Endothelial cell of umbilical vein (primary cell): ENCODE measurements around the gene WDR48. TPM values are rescaled to one million over a fixed set of nuclear protein-coding genes. Genes with fewer than 3 reads are reported as not detected.
A peak's percentile ranks its signal among the peaks of the same experiment; 100 is the strongest.

Source experiments
- BruUV-seq: library from RNA; stranded (reverse); fragments of 400-500 nt; replicated peaks from 2 replicates; lab custom pipeline; 2021; lab: Mats Ljungman, UMichigan
- CTCF ChIA-PET: fragments of 300-600, 350-600 bp; sonication (Branson Sonifier 250); formaldehyde crosslinking; loops from one replicate; lab custom pipeline; 2021; ENCODE audit warnings: antibody characterized with exemption, inconsistent platforms; lab: Charles Lee
- POLR2A ChIA-PET: fragments of 300-600, 350-600 bp; sonication (Branson Sonifier 250); formaldehyde crosslinking; loops from one replicate; lab custom pipeline; 2021; ENCODE audit warnings: antibody characterized with exemption, inconsistent platforms; lab: Charles Lee
- DNase-seq: peaks from one replicate; pipeline ENCODE4 v3.0.0-alpha.2; 2011; ENCODE audit warnings: low read depth, low spot score
- FAIRE-seq: peaks from 2 replicates; lab custom pipeline; 2011; peaks lifted over from hg19 to GRCh38; lab: Jason Lieb, UNC
- H2AFZ ChIP-seq: 2 replicates; pipeline ENCODE4 v1.6.0; 2012; ENCODE audit warnings: low read depth, low read length, control low read depth, inconsistent platforms
- H3K27ac ChIP-seq: 2 replicates; pipeline ENCODE4 v1.5.1; 2011; ENCODE audit warnings: low read depth, mild to moderate bottlenecking, control low read depth, low read length, moderate library complexity; ENCODE audit not compliant: insufficient read depth
- H3K27me3 ChIP-seq, 2 experiments: 2 replicates each; pipeline versions ENCODE4 v1.6.0 to v1.6.1; 2011; ENCODE audit warnings: low read length in 2 of 2, mixed read lengths in 1 of 2; ENCODE audit not compliant: control insufficient read depth in 2 of 2, insufficient read depth in 2 of 2
- H3K36me3 ChIP-seq, 2 experiments: 2 replicates in 1 of 2; 3 replicates in 1 of 2; pipeline ENCODE4 v1.5.1; 2011; ENCODE audit warnings: low read length in 2 of 2, mild to moderate bottlenecking in 1 of 2, moderate library complexity in 1 of 2; ENCODE audit not compliant: control insufficient read depth in 2 of 2, insufficient read depth in 2 of 2; ENCODE audit errors: extremely low read depth in 1 of 2
- H3K4me1 ChIP-seq: 3 replicates; pipeline ENCODE4 v1.5.1; 2011; ENCODE audit warnings: mild to moderate bottlenecking, low read length; ENCODE audit not compliant: control insufficient read depth, insufficient read depth; ENCODE audit errors: extremely low read depth
- H3K4me2 ChIP-seq: 2 replicates; pipeline ENCODE4 v1.6.1; 2011; ENCODE audit warnings: low read length, control low read depth, mixed read lengths; ENCODE audit not compliant: insufficient read depth
- H3K4me3 ChIP-seq, 3 experiments: fragments of 200-600 bp in 1 of 3; sonication (generic), shearing (Covaris generic) in 1 of 3; replicated peaks in 1 of 3; 2 replicates each; pipeline ENCODE4 v1.5.1; 2011 to 2016; ENCODE audit warnings: control low read depth in 3 of 3, low read length in 3 of 3, mild to moderate bottlenecking in 2 of 3, inconsistent platforms in 1 of 3, low read depth in 1 of 3, moderate library complexity in 1 of 3; ENCODE audit not compliant: insufficient read depth in 1 of 3
- H3K79me2 ChIP-seq: 2 replicates; pipeline ENCODE4 v1.6.0; 2012; ENCODE audit warnings: low read length, inconsistent platforms; ENCODE audit not compliant: control insufficient read depth, insufficient read depth
- H3K9ac ChIP-seq: replicated peaks from 2 replicates; pipeline ENCODE3; 2011; ENCODE audit warnings: low read length, control low read depth; ENCODE audit not compliant: insufficient read depth; ENCODE audit errors: extremely low read depth
- H3K9me1 ChIP-seq: replicated peaks from 3 replicates; pipeline ENCODE4 v1.6.0; 2011; ENCODE audit warnings: mild to moderate bottlenecking, low read length; ENCODE audit not compliant: control insufficient read depth, insufficient read depth; ENCODE audit errors: extremely low read depth
- H3K9me3 ChIP-seq: replicated peaks from 2 replicates; pipeline ENCODE4 v1.5.1; 2012; ENCODE audit warnings: low read length, inconsistent platforms; ENCODE audit not compliant: control insufficient read depth, insufficient read depth
- H4K20me1 ChIP-seq: replicated peaks from 2 replicates; pipeline ENCODE3; 2011; ENCODE audit warnings: mild to moderate bottlenecking, low read length; ENCODE audit not compliant: control insufficient read depth, insufficient read depth; ENCODE audit errors: extremely low read depth
- CTCF ChIP-seq, 2 donors: IDR thresholded peaks; 1 replicate in 1 of 2; 2 replicates in 1 of 2; pipeline ENCODE4 v1.5.1; 2011; ENCODE audit warnings: low read length in 2 of 2, mild to moderate bottlenecking in 2 of 2, moderate library complexity in 2 of 2, control low read depth in 1 of 2, inconsistent platforms in 1 of 2, low read depth in 1 of 2; ENCODE audit not compliant: insufficient read depth in 1 of 2; ENCODE audit errors: extremely low read depth in 1 of 2
- JUN ChIP-seq: IDR thresholded peaks from 2 replicates; pipeline ENCODE4 v1.6.1; 2011; ENCODE audit warnings: borderline replicate concordance, low read depth; ENCODE audit not compliant: insufficient read length, insufficient read depth
- dilution Hi-C: fragments of 300-500 bp; cut with MboI; formaldehyde crosslinking; loops from one replicate; pipeline ENCODE4 v1.15.0; 2019; ENCODE audit warnings: low sequenced_read_pairs; ENCODE audit not compliant: extremely low pct_ligation_motif_present
- intact Hi-C: fragments of 100-400 bp; cut with micrococcal nuclease; formaldehyde crosslinking; loops from one replicate; pipeline ENCODE4 v1.10.0; 2022
- polyA plus RNA-seq, 4 experiments: library from polyadenylated mRNA; depleted of rRNA in 3 of 4; stranded (reverse) in 3 of 4; unstranded in 1 of 4; fragments of >200 nt; gene quantifications; 2 replicates each; pipeline versions ENCODE4 v1.2.1 to v1.2.3, GENCODE V29; 2011 to 2012; ENCODE audit warnings: missing spikeins in 1 of 4
- total RNA-seq: library from RNA; stranded (reverse); gene quantifications from 2 replicates; pipeline ENCODE4 v1.2.3, GENCODE V29; 2021

Gene WDR48
- total and polyA plus RNA-seq, 2 donors (not counting 3 experiments of a cell fraction or from before 2014, with no cell fraction given), result 13.7 to 25.3 TPM

GRCh38 chr3:39124876-39125840 lies 73.3 kb downstream of the WDR48 start:
- Histone ChIP-seq H4K20me1 (no peaks in the 10 kb centered on the region), H3K36me3 (no peaks in the 10 kb centered on the region), H3K4me1 (peaks cover 10% of the 10 kb centered on the region), H3K79me2 (no peaks in the 10 kb centered on the region), H3K9me3 (no peaks in the 10 kb centered on the region), H3K27me3 (no peaks in the 10 kb centered on the region), H3K4me3 (no peak overlapping the region), H3K9ac (no peak overlapping the region), H2AFZ (no peak overlapping the region), H3K27ac (no peak overlapping the region), H3K9me1 (no peaks in the 10 kb centered on the region), H3K4me2 (no peak overlapping the region)
- intact Hi-C loops (loop anchor here (1.0 to 5.0 kb wide), 2 partner anchors 18 to 257 kb away; partner anchors contain the start of genes GORASP1, SLC25A38 and TTC21A), dilution Hi-C loops (no loop called here)
- peak; percentile 76 for FAIRE-seq
- peak; percentile 36 for DNase-seq
- no peak for TF ChIP-seq JUN
- peak; percentile 33 to 42 for TF ChIP-seq CTCF (IDR thresholded peaks at IDR 0.05; ENCODE audit: extremely low read depth in 1 of 2, insufficient read depth in 1 of 2, low read depth in 1 of 2, low read length in 2 of 2)
- no TSS peak for BruUV-seq
- ChIA-PET POLR2A (no interaction called here), CTCF (interaction anchor here (0.6 to 11.3 kb wide), 29 partner anchors 8 to 282 kb away, joined by 3 to 449 read pairs (median 4); partner anchors contain the start of genes CX3CR1, GORASP1, TTC21A and XIRP1)
